WTC11 (cell line): ENCODE data around the gene RNF212. TPM values are rescaled to one million over a fixed set of nuclear protein-coding genes. Genes with fewer than 3 reads are reported as not detected.

Source experiments
- ATAC-seq: fragments of 200-7000 bp; cut with Tn5 transposase; 2 replicates; pipeline ENCODE4 v1.10.0; 2021; ENCODE audit warnings: mild to moderate bottlenecking, moderate library complexity
- CTCF ChIA-PET: fragments of 300-600 bp; sonication (Branson Sonifier 250); formaldehyde crosslinking; loops from one replicate; lab custom pipeline; 2021; ENCODE audit warnings: antibody characterized with exemption; lab: Charles Lee
- POLR2A ChIA-PET: fragments of 350-600 bp; sonication (Branson Sonifier 250); formaldehyde crosslinking; loops from one replicate; lab custom pipeline; 2021; ENCODE audit warnings: antibody characterized with exemption; lab: Charles Lee
- DNase-seq: peaks from one replicate; pipeline ENCODE4 v3.0.0; 2021; ENCODE audit warnings: low spot score
- H3K27ac Mint-ChIP-seq: 2 replicates; pipeline ENCODE4 v1.8.0; 2021; ENCODE audit warnings: mixed read lengths
- H3K27me3 Mint-ChIP-seq: 2 replicates; pipeline ENCODE4 v1.8.0; 2021; ENCODE audit warnings: low read depth, mild to moderate bottlenecking, moderate library complexity, mixed read lengths
- H3K36me3 Mint-ChIP-seq: 2 replicates; pipeline ENCODE4 v1.8.0; 2021; ENCODE audit warnings: mixed read lengths
- H3K4me1 Mint-ChIP-seq: 2 replicates; pipeline ENCODE4 v1.8.0; 2022; ENCODE audit warnings: mixed read lengths
- H3K4me3 Mint-ChIP-seq: 2 replicates; pipeline ENCODE4 v1.8.0; 2021; ENCODE audit warnings: mild to moderate bottlenecking, moderate library complexity, mixed read lengths
- H3K9me3 Mint-ChIP-seq: 2 replicates; pipeline ENCODE4 v1.8.0; 2021; ENCODE audit warnings: mixed read lengths
- ATF1 ChIP-seq: sonication (generic); formaldehyde crosslinking; IDR thresholded peaks from 2 replicates; pipeline ENCODE4 v1.8.1; 2023; ENCODE audit warnings: mild to moderate bottlenecking, moderate library complexity, missing genetic modification reagents
- ATF2 ChIP-seq: sonication (generic); formaldehyde crosslinking; IDR thresholded peaks from 2 replicates; pipeline ENCODE4 v1.8.1; 2022; ENCODE audit warnings: low read depth, missing genetic modification reagents, borderline replicate concordance
- E2F5 ChIP-seq: sonication (generic); formaldehyde crosslinking; IDR thresholded peaks from 2 replicates; pipeline ENCODE4 v1.8.1; 2022; ENCODE audit warnings: mild to moderate bottlenecking, moderate library complexity, missing genetic modification reagents
- ELF4 ChIP-seq: sonication (generic); formaldehyde crosslinking; IDR thresholded peaks from 2 replicates; pipeline ENCODE4 v1.8.1; 2022; ENCODE audit warnings: low read depth, mild to moderate bottlenecking, moderate library complexity, missing genetic modification reagents
- ERG ChIP-seq: fragments of 250-450 bp; sonication (Bioruptor Pico); IDR thresholded peaks from 2 replicates; pipeline ENCODE4 v1.8.0; 2021; ENCODE audit warnings: mild to moderate bottlenecking
- ESRRA ChIP-seq: sonication (generic); formaldehyde crosslinking; IDR thresholded peaks from 2 replicates; pipeline ENCODE4 v1.8.1; 2022; ENCODE audit warnings: mild to moderate bottlenecking, missing genetic modification reagents, borderline replicate concordance
- ETV6 ChIP-seq: sonication (generic); formaldehyde crosslinking; IDR thresholded peaks from 2 replicates; pipeline ENCODE4 v1.8.1; 2022; ENCODE audit warnings: mild to moderate bottlenecking, missing genetic modification reagents
- FOXP4 ChIP-seq: sonication (generic); formaldehyde crosslinking; IDR thresholded peaks from 2 replicates; pipeline ENCODE4 v1.8.0; 2022; ENCODE audit warnings: mild to moderate bottlenecking, missing genetic modification reagents
- JAZF1 ChIP-seq: fragments of 250-450 bp; sonication (Bioruptor Pico); IDR thresholded peaks from 2 replicates; pipeline ENCODE4 v1.9.0; 2021; ENCODE audit warnings: moderate library complexity, mild to moderate bottlenecking, inconsistent platforms
- MAX ChIP-seq: sonication (generic); formaldehyde crosslinking; IDR thresholded peaks from 2 replicates; pipeline ENCODE4 v1.8.0; 2022; ENCODE audit warnings: mild to moderate bottlenecking, missing genetic modification reagents
- MXD4 ChIP-seq: fragments of 250-450 bp; sonication (Bioruptor Pico); IDR thresholded peaks from 2 replicates; pipeline ENCODE4 v1.8.0; 2021; ENCODE audit warnings: mild to moderate bottlenecking, moderate library complexity, borderline replicate concordance
- NFATC4 ChIP-seq: fragments of 250-450 bp; sonication (Bioruptor Pico); IDR thresholded peaks from 2 replicates; pipeline ENCODE4 v1.9.0; 2021; ENCODE audit warnings: mild to moderate bottlenecking
- NFE2L1 ChIP-seq: sonication (generic); formaldehyde crosslinking; IDR thresholded peaks from 2 replicates; pipeline ENCODE4 v1.8.1; 2023; ENCODE audit warnings: missing genetic modification reagents
- NR1H2 ChIP-seq: sonication (generic); formaldehyde crosslinking; IDR thresholded peaks from 2 replicates; pipeline ENCODE4 v1.9.0; 2021; ENCODE audit warnings: mild to moderate bottlenecking, moderate library complexity, missing genetic modification reagents
- OVOL2 ChIP-seq: fragments of 250-450 bp; sonication (Bioruptor Pico); IDR thresholded peaks from 2 replicates; pipeline ENCODE4 v1.9.0; 2021; ENCODE audit warnings: mild to moderate bottlenecking, borderline replicate concordance
- PREB ChIP-seq: sonication (generic); formaldehyde crosslinking; IDR thresholded peaks from 2 replicates; pipeline ENCODE4 v1.8.1; 2022; ENCODE audit warnings: mild to moderate bottlenecking, missing genetic modification reagents, moderate library complexity, borderline replicate concordance
- SMAD3 ChIP-seq: sonication (generic); formaldehyde crosslinking; IDR thresholded peaks from 2 replicates; pipeline ENCODE4 v1.8.0; 2022; ENCODE audit warnings: missing genetic modification reagents, mild to moderate bottlenecking, borderline replicate concordance
- TCF7 ChIP-seq: sonication (generic); formaldehyde crosslinking; IDR thresholded peaks from 2 replicates; pipeline ENCODE4 v1.8.0; 2022; ENCODE audit warnings: mild to moderate bottlenecking, low read depth, missing genetic modification reagents, moderate library complexity
- TEAD4 ChIP-seq: sonication (generic); formaldehyde crosslinking; IDR thresholded peaks from 2 replicates; pipeline ENCODE4 v1.8.0; 2022; ENCODE audit warnings: mild to moderate bottlenecking, missing genetic modification reagents
- ZBTB21 ChIP-seq: sonication (generic); formaldehyde crosslinking; IDR thresholded peaks from 2 replicates; pipeline ENCODE4 v1.8.1; 2023; ENCODE audit warnings: mild to moderate bottlenecking, missing genetic modification reagents, borderline replicate concordance
- ZNF121 ChIP-seq: sonication (generic); formaldehyde crosslinking; IDR thresholded peaks from 2 replicates; pipeline ENCODE4 v1.8.0; 2023; ENCODE audit warnings: missing genetic modification reagents
- ZNF232 ChIP-seq: sonication (generic); formaldehyde crosslinking; IDR thresholded peaks from 2 replicates; pipeline ENCODE4 v1.8.0; 2022; ENCODE audit warnings: mild to moderate bottlenecking, missing genetic modification reagents
- ZNF263 ChIP-seq: sonication (generic); formaldehyde crosslinking; IDR thresholded peaks from 2 replicates; pipeline ENCODE4 v1.8.1; 2022; ENCODE audit warnings: low read depth, mild to moderate bottlenecking, moderate library complexity, missing genetic modification reagents
- ZNF317 ChIP-seq: sonication (generic); formaldehyde crosslinking; IDR thresholded peaks from 2 replicates; pipeline ENCODE4 v1.8.1; 2023; ENCODE audit warnings: low read depth, mild to moderate bottlenecking, moderate library complexity, missing genetic modification reagents, borderline replicate concordance
- ZNF423 ChIP-seq: fragments of 250-450 bp; sonication (Bioruptor Pico); IDR thresholded peaks from 2 replicates; pipeline ENCODE4 v2.1.2; 2022; ENCODE audit warnings: mild to moderate bottlenecking, moderate library complexity
- ZNF671 ChIP-seq: fragments of 250-450 bp; sonication (Bioruptor Pico); IDR thresholded peaks from 2 replicates; pipeline ENCODE4 v1.8.0; 2021; ENCODE audit warnings: mild to moderate bottlenecking
- total RNA-seq: library from RNA; stranded (reverse); gene quantifications from 3 replicates; pipeline ENCODE4 v1.2.3, GENCODE V29; 2021

The RNF212 gene
- total RNA-seq, 1 experiment from 2014 or later, result 1.0 TPM

GRCh38 chr4:1069394-1069793, 44.0 kb downstream of the RNF212 start (continued):
- TF ChIP-seq MXD4 (no peak), ZNF423 (no peak), ZNF671 (CRISPR knock-in tag) (no peak), ATF1 (no peak)

- POLR2A ChIA-PET, result no interaction called here
- CTCF ChIA-PET, result no interaction called here
- ATAC-seq (no peak), DNase-seq (no peak)
- H3K4me3 Mint-ChIP-seq, result no peak overlapping the region
- H3K9me3 Mint-ChIP-seq, result peaks cover 4% of the 10 kb centered on the region
- peaks cover 8% of the 10 kb centered on the region for H3K27me3 Mint-ChIP-seq
- no peak overlapping the region for H3K27ac Mint-ChIP-seq
- TF ChIP-seq MAX (no peak), ELF4 (CRISPR knock-in tag) (no peak), ZNF671 (CRISPR knock-in tag) (no peak), ZNF232 (CRISPR knock-in tag) (no peak), OVOL2 (no peak), NFE2L1 (CRISPR knock-in tag) (no peak), ZNF121 (CRISPR knock-in tag) (no peak)
- H3K4me1 Mint-ChIP-seq, result no peaks in the 10 kb centered on the region
- no peaks in the 10 kb centered on the region for H3K36me3 Mint-ChIP-seq
These were observed 47.6 kb downstream of the RNF212 start for GRCh38 chr4:1065732-1066131.

- Mint-ChIP-seq H3K27me3 (peaks cover 5% of the 10 kb centered on the region), H3K36me3 (no peaks in the 10 kb centered on the region), H3K4me1 (no peaks in the 10 kb centered on the region), H3K4me3 (no peak overlapping the region), H3K27ac (no peak overlapping the region)
- CTCF ChIA-PET, result no interaction called here
- DNase-seq, result no peak
- TF ChIP-seq TEAD4 (CRISPR knock-in tag), result no peak
- TF ChIP-seq JAZF1 (CRISPR knock-in tag), result no peak
- TF ChIP-seq E2F5, result no peak
- TF ChIP-seq ZNF317 (CRISPR knock-in tag), result no peak
- no peak for TF ChIP-seq ATF2 (CRISPR knock-in tag)
- no peak for TF ChIP-seq NR1H2
- no peak for TF ChIP-seq NFATC4
- TF ChIP-seq ETV6 (CRISPR knock-in tag), result no peak
- TF ChIP-seq ERG (CRISPR knock-in tag), result no peak
- TF ChIP-seq FOXP4 (CRISPR knock-in tag), result no peak
- TF ChIP-seq OVOL2, result no peak
- no peak for TF ChIP-seq ZBTB21 (CRISPR knock-in tag)
- no peak for TF ChIP-seq ESRRA (CRISPR knock-in tag)
- TF ChIP-seq SMAD3 (CRISPR knock-in tag), result no peak
- no peak for TF ChIP-seq TCF7 (CRISPR knock-in tag)
- no peak for TF ChIP-seq ZNF263 (CRISPR knock-in tag)
- TF ChIP-seq ZNF671 (CRISPR knock-in tag), result no peak
- TF ChIP-seq PREB (CRISPR knock-in tag), result no peak
- TF ChIP-seq NFE2L1 (CRISPR knock-in tag), result no peak
- TF ChIP-seq, all 79 proteins: peak for 0
- H3K9me3 Mint-ChIP-seq, result no peaks in the 10 kb centered on the region
- ATAC-seq, result no peak
- POLR2A ChIA-PET, result no interaction called here
These were observed 50.9 kb downstream of the RNF212 start for GRCh38 chr4:1062419-1062818.
